GM21717 (cell line): ENCODE results near the gene DES.
A peak's percentile ranks its signal among the peaks of the same experiment; 100 is the strongest.

ENCODE experiments used
- ATAC-seq: cut with Tn5 transposase; IDR thresholded peaks from one replicate; pipeline ENCODE4 v1.9.1; 2021; ENCODE audit warnings: mild to moderate bottlenecking, moderate library complexity; ENCODE audit not compliant: unreplicated experiment

The DES gene

DNA sequence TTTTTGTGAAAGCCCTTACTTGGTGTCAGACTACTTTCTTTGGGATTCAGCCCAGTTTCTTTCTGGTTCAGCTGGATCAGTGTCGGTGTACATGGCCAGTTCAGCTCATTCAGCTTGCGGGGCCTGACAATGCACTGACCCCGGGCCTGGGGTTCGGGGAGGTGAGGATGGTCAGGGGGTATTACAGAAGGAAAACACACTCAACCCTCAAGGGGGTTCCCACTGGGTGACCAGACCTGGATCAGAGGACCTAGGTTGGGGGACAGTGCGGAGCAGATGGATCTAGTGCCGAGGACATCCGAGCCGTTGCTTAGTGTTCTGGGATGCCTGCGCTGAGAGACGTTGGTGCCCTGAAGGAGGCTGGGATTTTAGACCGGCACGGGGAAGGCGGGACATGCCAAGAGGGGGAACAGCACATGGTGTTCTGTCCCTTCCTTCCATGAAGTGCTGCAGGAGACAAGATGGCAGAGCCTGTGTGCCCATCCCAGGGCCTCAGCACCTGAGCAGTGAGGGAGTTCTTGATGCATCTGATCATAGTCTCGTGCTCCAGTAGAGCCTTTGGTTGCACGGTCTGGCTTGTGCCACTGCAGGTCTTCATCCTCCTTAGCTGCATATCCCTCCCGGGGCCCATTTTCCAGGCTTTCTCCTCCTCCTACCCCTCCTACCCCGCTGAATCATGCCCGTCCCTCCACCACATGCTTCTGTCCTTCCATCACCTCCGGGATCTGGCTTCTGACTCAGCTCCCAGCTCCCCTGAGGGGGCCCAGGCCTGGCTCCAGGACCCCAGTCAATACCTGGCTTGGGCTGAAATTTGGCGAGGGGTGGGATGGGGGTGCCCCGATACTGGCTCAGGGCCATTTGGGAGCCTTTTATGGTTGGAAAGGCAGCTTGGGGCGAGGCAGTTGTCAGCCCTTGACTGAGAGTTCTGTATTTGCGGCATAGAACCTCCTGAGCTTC lies 34.5 kb downstream of the DES start:
- ATAC-seq, result no peak

DNA sequence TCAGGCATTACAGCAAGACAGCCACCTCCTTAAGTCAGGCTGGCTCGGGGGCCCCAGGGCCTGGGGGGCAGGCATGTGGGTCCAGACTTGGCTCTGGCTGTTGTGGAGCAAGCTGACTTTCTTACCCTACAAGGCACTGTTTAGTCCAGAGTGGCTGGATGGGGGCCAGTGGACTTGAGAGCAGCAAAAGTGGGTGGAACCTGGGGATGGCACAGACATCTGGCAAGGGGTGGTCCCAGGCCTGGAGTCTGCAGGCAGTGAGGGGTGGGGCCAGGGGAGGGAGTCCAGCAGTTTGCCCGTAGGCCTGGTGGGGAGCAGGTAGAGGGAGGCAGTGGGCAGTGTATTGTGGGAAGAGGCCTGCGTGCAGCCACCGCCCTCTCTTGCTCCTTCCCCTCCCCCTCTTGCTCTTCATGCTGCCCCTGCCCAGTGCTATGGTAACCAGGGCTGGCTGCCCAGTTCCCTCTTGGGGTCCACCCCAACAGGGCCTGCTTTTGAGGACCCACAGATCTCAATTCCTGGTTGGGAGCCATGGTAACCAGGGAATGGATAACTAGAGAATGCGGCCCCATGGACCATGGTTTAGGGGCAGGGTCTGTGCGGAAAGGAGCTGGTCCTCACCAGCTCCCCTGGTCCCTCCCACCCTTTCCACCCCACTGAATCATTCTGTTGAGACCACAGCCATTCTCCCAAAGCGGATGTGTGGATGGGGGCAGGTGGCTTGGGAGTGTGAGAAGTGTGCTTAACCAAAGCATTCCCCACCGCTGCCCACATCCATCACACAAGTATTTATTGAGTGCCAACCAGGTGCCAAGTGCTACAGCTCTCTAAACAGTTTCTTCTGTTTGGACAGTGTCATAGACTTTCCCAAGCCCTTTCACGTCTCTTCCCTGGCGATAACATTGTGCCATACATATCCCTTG lies 35.8 kb downstream of the DES start:
- no peak for ATAC-seq

DNA sequence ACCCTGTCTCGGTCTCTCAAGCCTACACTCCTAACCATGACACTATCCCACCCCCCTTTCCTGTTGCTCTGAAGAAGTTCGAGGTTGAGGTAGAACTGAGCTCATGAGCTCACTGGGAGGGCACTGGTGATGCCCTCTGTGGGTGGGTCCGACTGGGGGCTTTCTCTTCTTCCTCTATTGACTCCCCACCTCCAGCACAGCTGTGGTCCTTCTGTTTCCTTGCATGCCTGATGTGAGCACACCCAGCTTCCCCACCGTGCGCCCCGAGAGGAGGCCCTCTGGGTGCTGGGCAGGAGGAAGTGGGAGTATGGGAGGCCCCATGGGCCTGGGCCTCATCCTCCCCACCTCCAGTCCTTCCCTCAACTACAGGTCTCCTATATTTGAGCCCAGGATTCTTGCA lies 37.4 kb downstream of the DES start:
- no peak for ATAC-seq

DNA sequence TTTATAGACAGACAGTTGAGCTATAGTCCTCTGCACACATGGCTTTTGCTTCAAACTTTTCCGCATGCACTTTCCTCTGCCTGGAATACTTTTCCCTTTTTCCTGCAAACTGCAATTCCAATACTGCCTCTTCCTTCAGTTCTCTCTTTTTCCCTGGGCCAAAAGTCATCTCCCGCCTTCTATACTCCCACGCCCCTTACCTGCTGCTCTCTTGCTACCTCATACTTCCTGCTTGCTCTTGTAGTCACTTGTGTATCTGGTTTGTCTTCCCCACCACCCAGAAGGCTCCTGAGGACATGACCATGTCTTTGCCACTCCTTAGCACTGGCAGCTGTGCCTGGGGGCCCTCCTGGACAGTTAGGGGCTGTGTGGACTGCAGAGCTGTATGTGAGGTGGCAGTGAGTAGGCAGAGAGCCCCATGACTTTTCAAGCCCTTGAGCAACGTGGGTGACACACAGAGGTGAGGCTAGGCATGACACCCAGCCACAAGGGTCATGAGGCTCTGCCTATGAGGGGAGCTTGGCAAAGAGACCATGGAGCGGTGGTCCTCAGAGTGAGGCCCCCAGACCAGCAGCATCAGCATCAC lies 39.7 kb downstream of the DES start:
- ATAC-seq, result no peak

DNA sequence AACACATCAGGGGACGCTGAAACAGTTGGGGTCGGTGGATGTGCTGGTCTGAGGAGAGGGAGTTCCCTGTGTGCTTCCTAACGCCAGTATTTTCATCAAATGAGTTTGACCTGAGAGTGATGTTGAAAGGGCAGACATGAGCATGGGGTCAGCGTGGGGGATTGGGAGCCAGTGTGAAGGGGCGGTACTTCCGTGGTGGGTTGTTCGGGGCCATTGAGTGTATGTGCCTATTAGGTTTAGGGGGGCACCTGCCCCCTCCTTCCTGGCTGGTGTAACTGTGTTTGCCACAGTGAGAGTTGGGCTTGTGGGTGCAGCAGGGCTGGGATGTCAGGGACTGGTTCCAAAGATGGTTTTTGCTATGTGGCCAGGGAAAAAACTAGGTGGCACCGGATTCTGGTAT lies 40.8 kb downstream of the DES start:
- ATAC-seq, result no peak

GRCh38 chr2:219459460-219460311 lies 41.5 kb downstream of the DES start:
- peak; percentile 63 for ATAC-seq

- ATAC-seq, result no peak
Measured at GRCh38 chr2:219460424-219460926, 42.3 kb downstream of the DES start.

DNA sequence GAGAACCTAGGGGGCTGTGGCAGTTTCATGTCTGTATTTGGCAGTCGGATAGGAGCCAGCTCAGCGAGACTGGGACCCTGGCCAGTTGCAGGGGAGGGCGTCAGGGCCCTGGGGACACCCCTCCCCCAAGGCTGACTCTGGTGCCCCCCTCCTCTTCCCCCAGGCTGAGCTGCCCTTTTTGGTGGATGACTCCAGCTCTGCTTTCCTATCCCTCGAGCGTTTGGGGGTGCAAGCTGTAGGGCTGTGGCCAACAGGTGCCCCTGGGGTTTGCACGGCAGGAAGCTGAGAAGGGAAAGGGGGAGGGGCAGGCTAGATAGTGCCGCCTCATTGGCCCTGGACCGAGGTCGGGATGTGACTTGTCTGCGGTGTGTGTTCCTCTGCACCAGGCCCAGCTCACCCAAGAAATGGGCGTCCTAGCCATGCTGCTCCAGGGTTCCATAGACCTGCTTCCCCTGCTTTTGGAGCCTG lies 42.9 kb downstream of the DES start:
- ATAC-seq, result no peak

GRCh38 chr2:219461669-219462068 lies 43.5 kb downstream of the DES start:
- no peak for ATAC-seq

DNA sequence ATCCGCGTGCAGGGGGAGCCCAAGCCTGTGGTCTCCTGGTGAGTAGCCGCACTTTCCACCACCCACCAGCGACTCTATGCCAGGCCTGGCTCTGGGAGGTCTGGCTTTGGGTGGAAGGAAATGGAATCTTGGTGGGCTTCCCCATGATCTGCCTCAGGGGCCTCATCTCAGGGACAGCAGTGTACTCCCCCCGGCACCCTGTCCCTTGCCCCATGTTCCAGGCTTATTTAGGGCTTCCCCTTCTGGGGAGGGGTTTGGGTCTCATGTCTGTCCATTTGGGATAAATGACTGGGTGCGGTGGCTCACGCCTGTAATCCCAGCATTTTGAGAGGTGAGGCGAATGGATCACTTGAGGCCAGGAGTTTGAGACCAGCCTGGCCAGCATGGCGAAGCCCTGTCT lies 44.2 kb downstream of the DES start:
- ATAC-seq, result no peak

- no peak for ATAC-seq
Measured at GRCh38 chr2:219464286-219465032, 46.3 kb downstream of the DES start.

GRCh38 chr2:219465659-219466561 lies 47.7 kb downstream of the DES start:
- ATAC-seq, result no peak

DNA sequence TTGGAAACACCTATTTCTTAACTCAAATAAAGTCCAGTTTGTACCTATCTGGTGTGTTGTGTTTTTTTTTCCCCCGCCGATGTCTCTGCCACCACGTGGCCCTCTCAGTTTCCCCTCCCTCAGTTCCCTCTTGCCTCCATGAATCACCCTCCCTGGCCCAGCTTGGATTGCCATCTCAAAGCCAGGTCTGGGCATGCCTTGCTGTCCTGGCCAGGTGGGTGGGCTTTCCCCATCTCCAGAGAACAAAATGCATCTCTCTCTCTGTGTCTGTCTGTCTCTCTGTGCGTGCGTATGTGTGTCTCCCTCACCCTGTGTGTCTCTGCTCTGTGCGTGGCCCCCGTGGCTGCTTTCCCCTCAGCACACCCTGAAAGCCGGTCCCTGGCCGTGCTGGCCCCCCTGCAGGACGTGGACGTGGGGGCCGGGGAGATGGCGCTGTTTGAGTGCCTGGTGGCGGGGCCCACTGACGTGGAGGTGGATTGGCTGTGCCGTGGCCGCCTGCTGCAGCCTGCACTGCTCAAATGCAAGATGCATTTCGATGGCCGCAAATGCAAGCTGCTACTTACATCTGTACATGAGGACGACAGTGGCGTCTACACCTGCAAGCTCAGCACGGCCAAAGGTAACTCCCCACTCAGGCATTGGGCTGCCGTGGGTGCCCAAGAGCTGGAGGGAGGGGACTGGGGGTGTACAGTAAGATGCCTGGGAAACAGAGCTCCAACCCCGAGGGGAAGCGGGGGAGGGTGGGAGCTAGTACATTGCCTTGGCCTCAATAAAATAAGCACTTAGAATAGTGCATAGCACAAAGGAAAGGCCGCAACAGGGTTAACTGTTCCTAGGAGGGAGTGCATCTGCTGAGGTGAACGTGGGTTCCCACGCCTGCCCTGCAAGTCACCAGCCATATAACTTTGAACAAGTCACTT lies 48.9 kb downstream of the DES start:
- ATAC-seq, result no peak

GRCh38 chr2:219467736-219468075 lies 49.5 kb downstream of the DES start:
- ATAC-seq, result no peak

DNA sequence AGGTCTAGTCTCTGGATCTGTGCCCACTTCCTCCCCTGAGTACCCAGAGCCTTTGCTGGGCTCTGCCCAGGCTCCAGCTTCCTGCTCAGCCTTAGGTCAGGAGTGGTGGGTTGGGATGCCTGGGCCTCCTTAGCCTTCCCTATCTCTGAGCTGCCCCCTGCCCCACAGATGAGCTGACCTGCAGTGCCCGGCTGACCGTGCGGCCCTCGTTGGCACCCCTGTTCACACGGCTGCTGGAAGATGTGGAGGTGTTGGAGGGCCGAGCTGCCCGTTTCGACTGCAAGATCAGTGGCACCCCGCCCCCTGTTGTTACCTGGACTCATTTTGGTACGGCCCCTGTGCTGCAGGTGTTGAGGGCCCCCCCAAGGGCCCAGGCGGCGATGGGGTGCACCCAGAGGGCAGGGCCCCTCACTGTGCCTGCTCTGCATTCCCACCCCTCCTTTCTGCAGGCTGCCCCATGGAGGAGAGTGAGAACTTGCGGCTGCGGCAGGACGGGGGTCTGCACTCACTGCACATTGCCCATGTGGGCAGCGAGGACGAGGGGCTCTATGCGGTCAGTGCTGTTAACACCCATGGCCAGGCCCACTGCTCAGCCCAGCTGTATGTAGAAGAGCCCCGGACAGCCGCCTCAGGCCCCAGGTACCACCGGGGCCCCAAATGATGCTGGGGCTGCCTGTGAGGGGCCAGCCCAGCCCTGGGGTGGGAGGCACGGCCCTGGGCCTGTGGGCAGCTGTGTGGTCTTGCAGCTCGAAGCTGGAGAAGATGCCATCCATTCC lies 50.4 kb downstream of the DES start:
- ATAC-seq, result no peak

DNA sequence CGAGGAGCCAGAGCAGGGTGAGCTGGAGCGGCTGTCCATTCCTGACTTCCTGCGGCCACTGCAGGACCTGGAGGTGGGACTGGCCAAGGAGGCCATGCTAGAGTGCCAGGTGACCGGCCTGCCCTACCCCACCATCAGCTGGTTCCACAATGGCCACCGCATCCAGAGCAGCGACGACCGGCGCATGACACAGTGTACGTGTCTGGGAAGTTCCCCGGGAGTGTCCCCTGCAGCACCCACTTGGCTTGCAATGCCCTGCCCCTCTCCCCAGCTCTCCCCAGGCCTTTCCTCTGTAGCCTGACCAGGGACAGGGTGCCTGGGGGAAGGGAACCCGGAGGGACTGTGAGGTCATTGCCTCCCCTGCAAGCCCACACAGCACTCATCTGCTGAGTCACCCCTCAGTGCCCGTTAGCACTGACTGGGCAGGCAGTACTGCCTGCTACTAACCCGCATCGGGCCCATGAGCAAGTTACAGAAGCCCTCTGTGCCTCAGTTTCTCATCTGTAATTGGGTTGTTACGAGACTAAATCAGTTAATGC lies 51.1 kb downstream of the DES start:
- no peak for ATAC-seq
